Fibroblast of skin of back (primary cell): ENCODE data around the gene IQCK.

ENCODE experiments used
- DNase-seq: peaks from one replicate; pipeline ENCODE4 v3.0.0-alpha.2; 2013

Gene IQCK

GRCh38 chr16:19804538-19805323, 86.7 kb downstream of the IQCK start:
- DNase-seq: no peak

GRCh38 chr16:19805459-19806162, 87.5 kb downstream of the IQCK start:
- no peak for DNase-seq

GRCh38 chr16:19808061-19808641, 90.1 kb downstream of the IQCK start:
- no peak for DNase-seq

GRCh38 chr16:19809121-19809635, 91.1 kb downstream of the IQCK start:
- no peak for DNase-seq

- DNase-seq: no peak
These were observed 91.6 kb downstream of the IQCK start for GRCh38 chr16:19809693-19810092.

- DNase-seq: peak; percentile 42
These were observed 93.0 kb downstream of the IQCK start for GRCh38 chr16:19810817-19811731.

GRCh38 chr16:19812986-19813385, 94.9 kb downstream of the IQCK start:
- DNase-seq: no peak

GRCh38 chr16:19815418-19815817, 97.3 kb downstream of the IQCK start:
- DNase-seq: no peak

GRCh38 chr16:19817122-19817521, 99.1 kb downstream of the IQCK start:
- no peak for DNase-seq

GRCh38 chr16:19817875-19818274, 99.8 kb downstream of the IQCK start:
- DNase-seq: no peak

GRCh38 chr16:19822533-19822932, 104.5 kb downstream of the IQCK start:
- no peak for DNase-seq

- DNase-seq: no peak
These were observed 105.3 kb downstream of the IQCK start for GRCh38 chr16:19823322-19823721.

- no peak for DNase-seq
These were observed 106.1 kb downstream of the IQCK start for GRCh38 chr16:19824216-19824615.

GRCh38 chr16:19829844-19830692, 112.0 kb downstream of the IQCK start:
- DNase-seq: no peak

GRCh38 chr16:19830902-19831560, 113.0 kb downstream of the IQCK start:
- DNase-seq: no peak

- peak; percentile 72 for DNase-seq
These were observed 113.6 kb downstream of the IQCK start for GRCh38 chr16:19831678-19832077.

- DNase-seq: no peak
These were observed 115.1 kb downstream of the IQCK start for GRCh38 chr16:19833176-19833575.

GRCh38 chr16:19833581-19833980, 115.5 kb downstream of the IQCK start:
- no peak for DNase-seq

- no peak for DNase-seq
These were observed 117.1 kb downstream of the IQCK start for GRCh38 chr16:19835196-19835595.

- DNase-seq: peak; percentile 61
These were observed 117.9 kb downstream of the IQCK start for GRCh38 chr16:19835968-19836421.
